ENCODE results near the gene ZNF750. TPM values are rescaled to one million over a fixed set of nuclear protein-coding genes. Genes with fewer than 3 reads are reported as not detected.

ZNF750 gene
- total and polyA plus RNA-seq, 8 donors = 0.38 to 3.4 (median 0.68) TPM

DNA sequence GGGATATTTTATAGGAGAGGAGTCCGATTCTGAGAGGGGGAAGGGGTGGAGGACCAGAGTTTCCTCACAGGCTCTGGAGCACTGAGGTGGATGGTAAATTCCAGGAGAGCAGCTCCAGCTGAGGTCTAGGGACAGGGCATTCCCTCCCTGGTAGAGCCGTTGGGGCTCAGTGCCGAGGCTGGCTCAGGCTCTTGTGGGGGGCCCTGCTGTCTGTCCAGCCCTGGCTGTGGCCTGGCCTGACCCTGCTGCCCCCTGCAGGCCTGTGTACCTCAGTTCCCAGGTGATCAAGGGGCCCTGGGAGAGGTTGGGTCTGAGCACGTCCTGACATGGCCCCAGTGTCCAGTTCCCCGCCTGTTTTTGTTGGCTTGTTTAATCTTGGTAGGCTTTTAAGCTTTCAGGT, 16.8 kb downstream of the ZNF750 start:
- H3K27me3 ChIP-seq = no peaks in the 10 kb centered on the region
- TF ChIP-seq, protein P1, sequence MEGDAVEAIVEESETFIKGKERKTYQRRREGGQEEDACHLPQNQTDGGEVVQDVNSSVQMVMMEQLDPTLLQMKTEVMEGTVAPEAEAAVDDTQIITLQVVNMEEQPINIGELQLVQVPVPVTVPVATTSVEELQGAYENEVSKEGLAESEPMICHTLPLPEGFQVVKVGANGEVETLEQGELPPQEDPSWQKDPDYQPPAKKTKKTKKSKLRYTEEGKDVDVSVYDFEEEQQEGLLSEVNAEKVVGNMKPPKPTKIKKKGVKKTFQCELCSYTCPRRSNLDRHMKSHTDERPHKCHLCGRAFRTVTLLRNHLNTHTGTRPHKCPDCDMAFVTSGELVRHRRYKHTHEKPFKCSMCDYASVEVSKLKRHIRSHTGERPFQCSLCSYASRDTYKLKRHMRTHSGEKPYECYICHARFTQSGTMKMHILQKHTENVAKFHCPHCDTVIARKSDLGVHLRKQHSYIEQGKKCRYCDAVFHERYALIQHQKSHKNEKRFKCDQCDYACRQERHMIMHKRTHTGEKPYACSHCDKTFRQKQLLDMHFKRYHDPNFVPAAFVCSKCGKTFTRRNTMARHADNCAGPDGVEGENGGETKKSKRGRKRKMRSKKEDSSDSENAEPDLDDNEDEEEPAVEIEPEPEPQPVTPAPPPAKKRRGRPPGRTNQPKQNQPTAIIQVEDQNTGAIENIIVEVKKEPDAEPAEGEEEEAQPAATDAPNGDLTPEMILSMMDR (IDR thresholded peaks at IDR 0.05) = no peak
- H3K27ac ChIP-seq = no peak overlapping the region
- H3K9me3 ChIP-seq = peaks cover 0 to 18% of the 10 kb centered on the region in 2 donors
- intact Hi-C loops (cut with DNase I) = no loop called here
- H3K4me3 ChIP-seq = no peak overlapping the region
- peaks cover 0 to 27% of the 10 kb centered on the region in 2 donors for H3K36me3 ChIP-seq
- no peaks in the 10 kb centered on the region for H3K4me1 ChIP-seq
- ATAC-seq (peak; percentile 21), DNase-seq (peak in 1 of 4 donors; percentile 57)

DNA sequence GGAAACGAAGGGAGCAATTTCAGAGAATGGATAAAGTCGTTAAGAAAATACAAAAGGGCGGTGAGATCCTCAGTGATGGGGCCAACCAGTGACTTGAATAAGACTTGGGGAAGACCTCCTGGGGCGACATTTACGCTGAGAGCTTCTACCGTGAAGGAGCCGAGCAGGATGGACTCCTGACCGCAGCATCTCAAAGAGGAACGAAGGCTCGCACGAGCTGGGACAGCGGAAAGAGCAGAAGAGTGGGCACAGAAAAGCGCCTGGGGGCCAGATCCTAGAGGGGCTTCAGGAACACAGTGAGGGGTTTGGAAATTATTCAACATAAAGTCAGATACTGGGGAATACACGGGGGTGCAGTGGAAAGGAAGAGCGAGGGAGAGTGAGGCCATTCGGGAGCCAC, 17.5 kb downstream of the ZNF750 start:
- Histone ChIP-seq H3K27ac (no peak overlapping the region), H3K4me3 (no peak overlapping the region), H3K4me1 (no peaks in the 10 kb centered on the region), H3K27me3 (no peaks in the 10 kb centered on the region), H3K9me3 (peaks cover 0 to 18% of the 10 kb centered on the region in 2 donors), H3K36me3 (peaks cover 0 to 32% of the 10 kb centered on the region in 2 donors)
- peak in 1 of 4 donors; percentile 22 for DNase-seq
- no peak for ATAC-seq
- intact Hi-C loops (cut with DNase I) = no loop called here
- TF ChIP-seq, protein P1 (IDR thresholded peaks at IDR 0.05) = no peak

DNA sequence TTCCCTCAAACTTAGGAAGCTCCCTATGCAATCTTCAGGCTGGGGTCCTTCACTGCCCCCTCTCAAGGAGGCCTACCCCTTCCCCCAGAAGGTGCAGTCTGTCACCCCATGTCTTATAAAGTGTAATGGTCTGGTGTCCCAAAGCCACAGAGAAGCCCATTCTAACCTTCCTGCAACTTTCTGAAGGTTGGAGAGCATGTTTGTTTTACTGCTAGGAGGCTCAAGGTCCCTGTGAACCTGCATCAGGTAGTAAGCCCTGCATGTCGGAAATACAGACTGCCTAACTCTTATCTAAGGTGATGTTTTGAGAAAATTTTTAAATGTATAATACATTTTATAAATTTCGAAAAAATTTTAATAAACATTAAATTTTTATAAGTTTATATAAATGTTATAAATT, 18.3 kb downstream of the ZNF750 start:
- Histone ChIP-seq H3K27me3 (no peaks in the 10 kb centered on the region), H3K9me3 (peaks cover 0 to 18% of the 10 kb centered on the region in 2 donors), H3K4me3 (no peak overlapping the region), H3K36me3 (peaks cover 0 to 34% of the 10 kb centered on the region in 2 donors), H3K27ac (no peak overlapping the region), H3K4me1 (no peaks in the 10 kb centered on the region)
- ATAC-seq (no peak), DNase-seq (no peak)
- intact Hi-C loops (cut with DNase I) = no loop called here
- TF ChIP-seq, protein P1 (IDR thresholded peaks at IDR 0.05) = no peak

DNA sequence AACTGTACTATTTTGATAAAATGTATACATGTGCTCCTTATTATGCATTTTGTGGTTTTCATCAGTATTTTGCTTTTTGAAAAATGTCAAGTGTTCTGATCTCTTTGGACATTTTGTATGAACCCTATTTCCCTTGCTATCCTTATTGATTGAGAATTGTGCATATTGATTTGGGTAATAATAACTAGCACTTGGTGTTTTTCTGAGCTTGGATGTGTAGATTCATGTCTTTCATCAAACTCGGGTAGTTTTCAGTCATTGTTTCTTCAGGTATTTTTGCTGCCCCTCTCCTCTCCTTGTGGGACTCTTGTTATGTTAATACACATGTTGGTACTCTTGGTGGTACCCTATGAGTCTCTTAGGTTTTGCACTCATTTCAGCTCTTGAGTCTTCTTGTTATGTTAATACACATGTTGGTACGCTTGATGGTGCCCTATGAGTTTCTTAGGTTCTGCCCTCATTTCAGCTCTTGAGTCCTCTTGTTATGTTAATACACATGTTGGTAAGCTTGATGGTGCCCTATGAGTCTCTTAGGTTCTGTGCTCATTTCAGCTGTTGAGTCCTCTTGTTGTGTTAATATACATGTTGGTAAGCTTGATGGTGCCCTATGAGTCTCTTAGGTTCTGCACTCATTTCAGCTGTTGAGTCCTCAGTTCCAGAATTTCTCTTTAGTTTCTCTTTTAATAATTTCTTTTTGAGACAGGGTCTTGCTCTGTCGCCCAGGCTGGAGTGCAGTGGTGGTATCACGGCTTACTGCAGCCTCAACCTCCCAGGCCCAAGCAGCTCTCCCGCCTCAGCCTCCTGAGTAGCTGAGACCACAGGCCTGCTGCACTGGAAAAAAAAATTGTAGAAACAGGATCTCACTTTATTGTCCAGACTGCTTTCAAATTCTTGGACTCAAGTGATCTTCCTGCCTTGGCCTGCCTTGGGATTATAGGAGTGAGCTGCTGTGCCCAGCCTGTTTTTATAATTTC, 19.3 kb downstream of the ZNF750 start:
- intact Hi-C loops (cut with DNase I) = no loop called here
- Histone ChIP-seq H3K4me1 (no peaks in the 10 kb centered on the region), H3K27me3 (no peaks in the 10 kb centered on the region), H3K4me3 (no peak overlapping the region), H3K27ac (no peak overlapping the region), H3K36me3 (peaks cover 0 to 40% of the 10 kb centered on the region in 2 donors), H3K9me3 (peaks cover 0 to 18% of the 10 kb centered on the region in 2 donors)
- TF ChIP-seq, protein P1 (IDR thresholded peaks at IDR 0.05) = no peak
- ATAC-seq = no peak
- DNase-seq = peak in 1 of 4 donors; percentile 16

DNA sequence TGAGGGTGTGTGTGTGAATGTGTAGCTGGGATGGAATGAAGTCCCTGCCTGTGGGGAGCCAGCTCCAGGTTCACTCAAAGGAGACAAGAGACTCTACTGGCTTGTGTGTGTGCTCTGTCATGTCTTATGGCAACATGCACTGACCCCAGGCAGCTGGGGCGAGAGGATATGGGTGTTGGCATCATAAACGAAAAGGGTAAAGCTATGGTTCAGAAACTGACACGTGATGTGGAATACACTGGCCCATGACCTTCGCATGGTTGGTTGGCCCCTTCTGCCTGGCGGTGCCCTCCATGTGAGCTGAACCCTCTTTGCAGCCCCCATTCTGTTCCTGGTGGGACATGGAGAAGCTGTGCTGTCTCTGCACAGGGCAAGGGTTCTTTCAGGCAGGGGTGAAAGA, 21.9 kb downstream of the ZNF750 start:
- H3K4me1 ChIP-seq = no peaks in the 10 kb centered on the region
- peaks cover 0 to 18% of the 10 kb centered on the region in 2 donors for H3K9me3 ChIP-seq
- H3K36me3 ChIP-seq = peaks cover 0 to 59% of the 10 kb centered on the region in 2 donors
- TF ChIP-seq, protein P1 (IDR thresholded peaks at IDR 0.05) = no peak
- DNase-seq = peak in 1 of 4 donors; percentile 6
- no peaks in the 10 kb centered on the region for H3K27me3 ChIP-seq
- no peak overlapping the region for H3K27ac ChIP-seq
- intact Hi-C loops (cut with DNase I) = no loop called here
- no peak overlapping the region for H3K4me3 ChIP-seq
- ATAC-seq = no peak

Measured in left lung (tissue), 10 donors.